BE2C (cell line): ENCODE results near the gene SZT2.

Experiments
- DNase-seq: peaks from one replicate; pipeline ENCODE4 v3.0.0-alpha.2; 2020
- H3K27me3 ChIP-seq: fragments of 250-450 bp; sonication (Bioruptor Pico); 2 replicates; pipeline ENCODE4 v1.5.1; 2020; ENCODE audit warnings: mild to moderate bottlenecking
- H3K36me3 ChIP-seq: fragments of 250-450 bp; sonication (Bioruptor Pico); 2 replicates; pipeline ENCODE4 v1.5.1; 2020; ENCODE audit warnings: mild to moderate bottlenecking
- H3K4me1 ChIP-seq: fragments of 250-450 bp; sonication (Bioruptor Pico); 2 replicates; pipeline ENCODE4 v1.5.1; 2020
- H3K4me3 ChIP-seq: 2 replicates; pipeline ENCODE4 v1.5.1; 2011; ENCODE audit warnings: low read depth, low read length
- H3K9me3 ChIP-seq: fragments of 250-450 bp; sonication (Bioruptor Pico); 2 replicates; pipeline ENCODE4 v1.5.1; 2020
- TF ChIP-seq, protein P1 (sequence below): IDR thresholded peaks from 2 replicates; pipeline ENCODE4 v1.5.1; 2012; ENCODE audit warnings: mild to moderate bottlenecking, low read depth, low read length

The SZT2 gene

DNA sequence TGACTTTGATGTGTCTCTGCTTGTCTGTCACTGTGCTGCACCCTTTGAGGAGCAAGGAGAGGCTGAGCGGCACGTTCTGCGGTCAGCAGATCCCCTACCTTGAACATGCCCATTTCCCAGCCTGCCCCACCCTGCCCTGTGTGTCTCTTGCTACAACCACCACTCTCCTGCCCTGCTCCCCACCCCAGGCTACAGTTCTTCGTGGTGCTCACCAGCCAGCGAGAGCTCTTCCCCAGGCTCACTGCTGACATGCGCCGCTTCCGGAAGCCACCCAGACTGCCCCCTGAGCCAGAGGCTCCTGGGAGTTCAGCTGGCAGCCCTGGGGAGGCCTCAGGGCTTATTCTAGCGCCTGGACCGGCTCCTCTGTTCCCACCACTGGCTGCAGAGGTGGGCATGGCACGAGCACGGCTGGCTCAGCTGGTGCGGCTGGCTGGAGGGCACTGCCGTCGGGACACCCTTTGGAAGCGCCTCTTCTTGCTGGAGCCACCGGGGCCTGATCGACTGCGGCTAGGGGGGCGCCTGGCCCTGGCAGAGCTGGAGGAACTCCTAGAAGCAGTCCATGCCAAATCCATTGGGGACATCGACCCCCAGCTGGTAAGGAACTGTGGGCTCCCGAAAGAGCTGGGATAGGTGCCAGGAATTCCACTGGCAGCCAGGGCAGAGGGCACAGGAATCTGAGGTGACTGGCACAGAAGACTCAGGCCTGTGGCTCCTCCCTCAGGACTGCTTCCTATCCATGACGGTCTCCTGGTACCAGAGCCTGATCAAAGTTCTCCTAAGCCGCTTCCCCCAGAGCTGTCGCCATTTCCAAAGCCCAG lies 58.4 kb downstream of the SZT2 start:
- DNase-seq, result no peak
- H3K4me1 ChIP-seq, result no peaks in the 10 kb centered on the region
- H3K36me3 ChIP-seq, result no peaks in the 10 kb centered on the region; the same call in 1 of the 2 replicates
- no peaks in the 10 kb centered on the region for H3K27me3 ChIP-seq
- no peaks in the 10 kb centered on the region for H3K9me3 ChIP-seq
- H3K4me3 ChIP-seq, result no peak overlapping the region
- TF ChIP-seq, protein P1, sequence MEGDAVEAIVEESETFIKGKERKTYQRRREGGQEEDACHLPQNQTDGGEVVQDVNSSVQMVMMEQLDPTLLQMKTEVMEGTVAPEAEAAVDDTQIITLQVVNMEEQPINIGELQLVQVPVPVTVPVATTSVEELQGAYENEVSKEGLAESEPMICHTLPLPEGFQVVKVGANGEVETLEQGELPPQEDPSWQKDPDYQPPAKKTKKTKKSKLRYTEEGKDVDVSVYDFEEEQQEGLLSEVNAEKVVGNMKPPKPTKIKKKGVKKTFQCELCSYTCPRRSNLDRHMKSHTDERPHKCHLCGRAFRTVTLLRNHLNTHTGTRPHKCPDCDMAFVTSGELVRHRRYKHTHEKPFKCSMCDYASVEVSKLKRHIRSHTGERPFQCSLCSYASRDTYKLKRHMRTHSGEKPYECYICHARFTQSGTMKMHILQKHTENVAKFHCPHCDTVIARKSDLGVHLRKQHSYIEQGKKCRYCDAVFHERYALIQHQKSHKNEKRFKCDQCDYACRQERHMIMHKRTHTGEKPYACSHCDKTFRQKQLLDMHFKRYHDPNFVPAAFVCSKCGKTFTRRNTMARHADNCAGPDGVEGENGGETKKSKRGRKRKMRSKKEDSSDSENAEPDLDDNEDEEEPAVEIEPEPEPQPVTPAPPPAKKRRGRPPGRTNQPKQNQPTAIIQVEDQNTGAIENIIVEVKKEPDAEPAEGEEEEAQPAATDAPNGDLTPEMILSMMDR, result no peak

DNA sequence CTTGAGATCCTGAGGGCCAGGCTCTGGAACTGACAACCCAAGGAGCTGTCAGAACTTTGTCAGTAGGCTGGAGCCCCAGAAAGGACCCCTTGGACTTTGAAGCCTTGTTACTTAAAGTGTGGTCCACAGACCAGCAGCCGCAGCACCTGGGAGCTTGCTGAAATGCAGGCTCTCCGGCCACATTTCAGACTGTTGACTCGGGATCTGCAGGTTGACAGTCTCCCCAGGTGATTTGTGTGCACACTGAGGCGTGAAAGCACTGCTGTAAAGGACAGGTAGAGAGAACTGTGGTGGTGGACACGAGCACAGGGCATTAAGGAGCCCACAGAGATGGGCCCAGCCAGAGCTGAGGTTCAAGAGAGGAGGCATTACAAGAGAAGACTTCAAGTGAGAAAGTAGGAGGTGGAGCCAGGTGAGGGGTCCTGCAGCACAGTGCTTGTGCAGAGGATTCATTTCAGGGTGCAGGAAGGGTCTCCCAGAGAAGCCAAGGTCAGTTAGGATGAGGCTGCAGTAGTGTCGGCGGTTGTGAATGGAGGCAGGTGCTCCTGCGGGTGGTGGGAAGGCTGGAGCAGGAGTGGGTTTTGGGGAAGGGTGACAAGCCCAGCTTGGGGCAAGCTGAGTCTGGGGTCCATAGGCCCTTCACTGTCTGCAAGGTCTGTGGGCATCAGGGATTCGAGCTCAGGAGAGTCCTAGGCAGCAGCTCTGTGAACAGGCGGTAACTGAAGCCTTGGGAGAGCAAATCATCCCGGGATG lies 59.4 kb downstream of the SZT2 start:
- DNase-seq, result no peak
- TF ChIP-seq, protein P1, result no peak
- Histone ChIP-seq H3K9me3 (no peaks in the 10 kb centered on the region), H3K4me3 (no peak overlapping the region), H3K36me3 (no peaks in the 10 kb centered on the region; the same call in 1 of the 2 replicates), H3K4me1 (no peaks in the 10 kb centered on the region), H3K27me3 (no peaks in the 10 kb centered on the region)

DNA sequence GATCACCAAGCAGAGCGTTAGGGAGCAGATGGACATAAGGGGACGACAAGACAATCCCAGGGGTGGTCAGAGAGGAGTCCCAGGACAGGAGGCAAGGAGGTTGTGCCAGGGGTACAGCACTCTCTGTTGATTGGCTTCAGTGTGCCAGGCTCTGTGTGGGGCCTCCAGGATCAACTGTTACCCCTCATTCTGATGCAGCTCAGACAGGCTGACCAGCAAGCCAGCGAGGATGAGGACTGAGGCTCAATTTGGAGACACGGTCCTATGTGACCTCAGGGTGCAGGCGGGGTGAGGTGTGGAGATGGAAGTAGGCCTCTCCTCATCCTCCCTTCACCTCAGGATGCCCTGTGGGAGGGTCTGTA lies 60.0 kb downstream of the SZT2 start:
- TF ChIP-seq, protein P1, result no peak
- DNase-seq, result no peak
- H3K36me3 ChIP-seq, result no peaks in the 10 kb centered on the region; the same call in 1 of the 2 replicates
- H3K4me3 ChIP-seq, result no peak overlapping the region
- H3K27me3 ChIP-seq, result no peaks in the 10 kb centered on the region
- no peaks in the 10 kb centered on the region for H3K4me1 ChIP-seq
- H3K9me3 ChIP-seq, result no peaks in the 10 kb centered on the region

DNA sequence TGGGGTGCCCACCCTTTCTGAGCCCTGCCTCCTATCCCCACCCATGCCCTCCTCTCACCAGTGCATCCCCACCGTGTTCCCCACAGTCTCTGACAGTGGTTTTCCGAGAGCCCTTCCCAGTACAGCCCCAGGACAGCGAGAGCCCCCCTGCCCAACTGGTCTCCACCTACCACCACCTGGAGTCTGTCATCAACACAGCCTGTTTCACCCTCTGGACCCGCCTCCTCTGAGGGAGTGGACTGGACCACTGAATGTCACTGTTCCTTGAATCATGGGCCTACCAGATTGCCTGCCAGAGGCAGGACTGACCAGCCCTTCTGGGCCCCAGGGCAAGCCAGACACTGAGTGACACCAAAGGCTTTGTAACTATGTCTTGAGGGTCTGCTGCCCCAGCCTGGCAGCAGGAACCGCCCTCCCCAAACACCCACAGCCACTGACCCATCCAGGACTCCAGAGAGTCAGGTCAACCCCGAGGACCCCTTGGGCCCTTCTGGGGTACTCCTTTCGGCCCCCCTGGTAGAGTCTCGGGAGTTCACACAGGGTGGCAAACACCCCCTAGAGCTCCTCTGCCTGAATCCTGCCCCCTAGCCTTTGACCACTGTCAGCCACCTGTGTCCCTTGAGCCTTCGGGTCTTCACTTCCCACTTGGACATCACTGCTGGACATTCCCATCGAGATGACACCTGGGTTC lies 60.7 kb downstream of the SZT2 start:
- Histone ChIP-seq H3K4me3 (no peak overlapping the region), H3K27me3 (no peaks in the 10 kb centered on the region), H3K4me1 (no peaks in the 10 kb centered on the region), H3K9me3 (no peaks in the 10 kb centered on the region), H3K36me3 (no peaks in the 10 kb centered on the region; the same call in 1 of the 2 replicates)
- TF ChIP-seq, protein P1, result no peak
- no peak for DNase-seq

DNA sequence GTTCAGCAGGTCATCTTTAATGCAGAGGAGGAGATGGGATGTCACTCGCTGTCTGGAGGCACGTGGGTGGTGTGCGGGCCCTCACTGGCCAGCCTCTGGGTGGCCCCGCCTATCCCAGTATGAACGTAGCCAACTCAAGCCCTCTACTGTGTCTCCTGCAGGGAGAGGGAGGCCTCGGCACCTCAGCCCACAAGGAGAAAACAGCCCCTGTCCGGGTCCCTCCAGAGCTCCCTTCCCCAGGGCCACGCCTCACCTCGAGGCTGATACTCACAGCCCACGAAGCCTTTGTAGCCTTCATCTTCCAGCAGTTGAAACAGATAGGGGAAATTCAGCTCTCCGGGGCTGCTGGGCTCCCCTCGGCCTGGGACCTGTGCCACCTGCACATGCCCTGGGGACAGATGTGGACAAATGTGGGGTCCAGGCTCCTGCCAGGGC lies 61.5 kb downstream of the SZT2 start:
- TF ChIP-seq, protein P1, result no peak
- H3K36me3 ChIP-seq, result no peaks in the 10 kb centered on the region; the same call in 1 of the 2 replicates
- no peaks in the 10 kb centered on the region for H3K27me3 ChIP-seq
- no peaks in the 10 kb centered on the region for H3K4me1 ChIP-seq
- H3K9me3 ChIP-seq, result no peaks in the 10 kb centered on the region
- H3K4me3 ChIP-seq, result no peak overlapping the region
- DNase-seq, result no peak
